ENCODE results near the gene TEK. TPM values are rescaled to one million over a fixed set of nuclear protein-coding genes. Genes with fewer than 3 reads are reported as not detected.

Gene TEK
- total RNA-seq, 4 donors from 2014 or later, result 0.72 to 7.4 (median 4.0) TPM

DNA sequence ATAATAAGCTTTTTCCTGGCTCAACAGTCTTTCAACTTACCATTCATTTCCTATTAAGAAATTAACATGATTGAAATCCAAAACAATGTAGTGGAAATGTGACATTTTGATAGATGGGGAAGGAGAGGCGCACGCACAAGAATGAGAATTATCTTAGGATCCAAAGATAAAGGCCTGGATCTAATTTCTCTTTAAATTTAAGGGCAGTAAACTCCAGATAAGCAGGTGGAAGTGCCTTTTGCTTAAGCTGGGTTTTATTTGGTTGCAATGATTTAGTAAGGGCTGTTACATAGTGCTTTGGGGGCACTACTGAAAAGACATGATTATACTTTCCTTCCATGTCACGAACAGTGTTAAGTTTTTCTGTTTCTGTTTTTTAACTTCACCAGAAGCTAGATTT, 170.6 kb downstream of the TEK start:
- peaks cover 0 to 8% (median 0%) of the 10 kb centered on the region in 3 donors for H3K4me1 ChIP-seq
- no peak overlapping the region for H3K27ac ChIP-seq
- no peak for DNase-seq
- intact Hi-C loops (cut with DNase I), result loop anchor here (5.0 kb wide), 1 partner anchor 247 kb away; no protein-coding TSS in a partner anchor
- TF ChIP-seq, protein P1, sequence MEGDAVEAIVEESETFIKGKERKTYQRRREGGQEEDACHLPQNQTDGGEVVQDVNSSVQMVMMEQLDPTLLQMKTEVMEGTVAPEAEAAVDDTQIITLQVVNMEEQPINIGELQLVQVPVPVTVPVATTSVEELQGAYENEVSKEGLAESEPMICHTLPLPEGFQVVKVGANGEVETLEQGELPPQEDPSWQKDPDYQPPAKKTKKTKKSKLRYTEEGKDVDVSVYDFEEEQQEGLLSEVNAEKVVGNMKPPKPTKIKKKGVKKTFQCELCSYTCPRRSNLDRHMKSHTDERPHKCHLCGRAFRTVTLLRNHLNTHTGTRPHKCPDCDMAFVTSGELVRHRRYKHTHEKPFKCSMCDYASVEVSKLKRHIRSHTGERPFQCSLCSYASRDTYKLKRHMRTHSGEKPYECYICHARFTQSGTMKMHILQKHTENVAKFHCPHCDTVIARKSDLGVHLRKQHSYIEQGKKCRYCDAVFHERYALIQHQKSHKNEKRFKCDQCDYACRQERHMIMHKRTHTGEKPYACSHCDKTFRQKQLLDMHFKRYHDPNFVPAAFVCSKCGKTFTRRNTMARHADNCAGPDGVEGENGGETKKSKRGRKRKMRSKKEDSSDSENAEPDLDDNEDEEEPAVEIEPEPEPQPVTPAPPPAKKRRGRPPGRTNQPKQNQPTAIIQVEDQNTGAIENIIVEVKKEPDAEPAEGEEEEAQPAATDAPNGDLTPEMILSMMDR (IDR thresholded peaks at IDR 0.05), result no peak
- no peak for TF ChIP-seq POLR2A (IDR thresholded peaks at IDR 0.05)
- H3K27me3 ChIP-seq, result no peaks in the 10 kb centered on the region
- 69 to 84% methylated on average over 3 of the region's 3 CpGs for WGBS, 2 donors
- no peaks in the 10 kb centered on the region for H3K36me3 ChIP-seq
- no peaks in the 10 kb centered on the region for H3K9me3 ChIP-seq
- H3K4me3 ChIP-seq, result no peak overlapping the region

Small RNA genes lying within 50 kb of the gene (small RNA-seq; reads per million reads assigned to genes)
- gene AL355433.1 (0 reads per million in 4 donors), gene RNA5SP280 (0 reads per million in 4 donors)

Other genes starting within 250 kb of the TEK start
- 10 to 100 TPM in 3 of 4 donors, 1 to 10 TPM in 1; 9.6 to 22.7 (median 19.7) TPM for gene CAAP1, start 216.4 kb upstream of the TEK start, total RNA-seq
- 10 to 100 TPM; 18.0 to 27.7 (median 23.8) TPM for gene PLAA, start 162.0 kb upstream of the TEK start, total RNA-seq
- 10 to 100 TPM in 2 of 4 donors, 1 to 10 TPM in 2; 6.0 to 17.2 (median 11.8) TPM for gene IFT74, start 152.8 kb upstream of the TEK start, total RNA-seq
- not detected for gene LRRC19, start 103.6 kb upstream of the TEK start, total RNA-seq
- not detected for gene EQTN, start 187.9 kb downstream of the TEK start, total RNA-seq

Measured in esophagus squamous epithelium (tissue), 5 donors.